Transverse colon (tissue), 4 donors: ENCODE measurements around the gene UGT1A5. TPM values are rescaled to one million over a fixed set of nuclear protein-coding genes. Genes with fewer than 3 reads are reported as not detected.

Experiments used
- DNase-seq: peaks from one replicate; pipeline ENCODE4 v3.0.0-alpha.2; 2019
- H3K27ac ChIP-seq, 4 donors: fragments of 200-600 bp; sonication (generic); 2 replicates each; pipeline ENCODE4 v1.5.1; 2016 to 2018; ENCODE audit warnings: inconsistent platforms in 4 of 4
- H3K27me3 ChIP-seq: fragments of 200-600 bp; sonication (generic); 2 replicates; pipeline ENCODE4 v1.5.1; 2017; ENCODE audit warnings: inconsistent platforms
- H3K36me3 ChIP-seq, 4 donors: fragments of 200-600 bp; sonication (generic); 2 replicates each; pipeline ENCODE4 v1.5.1; 2017 to 2019; ENCODE audit warnings: inconsistent platforms in 4 of 4
- H3K4me1 ChIP-seq, 4 donors: fragments of 200-600 bp; sonication (generic); 2 replicates each; pipeline ENCODE4 v1.5.1; 2017 to 2020; ENCODE audit warnings: inconsistent platforms in 4 of 4
- H3K4me3 ChIP-seq, 4 donors: fragments of 200-600 bp; sonication (generic); 1 replicate in 1 of 4; 2 replicates in 3 of 4; pipeline versions ENCODE4 v1.5.1 to v1.6.1; 2017 to 2019; ENCODE audit warnings: inconsistent platforms in 4 of 4
- H3K9me3 ChIP-seq, 2 donors: fragments of 200-600 bp; sonication (generic); 2 replicates each; pipeline ENCODE4 v1.5.1; 2017 to 2019; ENCODE audit warnings: inconsistent platforms in 2 of 2
- EP300 ChIP-seq: sonication (generic); formaldehyde crosslinking; IDR thresholded peaks from one replicate; pipeline ENCODE4 v1.6.1; 2017; ENCODE audit warnings: antibody characterized with exemption, low read depth
- POLR2A ChIP-seq: fragments of 450-650 bp; IDR thresholded peaks from one replicate; pipeline ENCODE4 v1.6.1; 2016; ENCODE audit warnings: antibody characterized with exemption, mild to moderate bottlenecking, moderate library complexity
- POLR2AphosphoS5 ChIP-seq, 3 donors: sonication (generic); formaldehyde crosslinking; IDR thresholded peaks; one replicate each; pipeline ENCODE4 v1.6.1; 2016; ENCODE audit warnings: antibody characterized with exemption in 3 of 3
- whole genome bisulfite sequencing, 2 donors: methylation state at CpG; one replicate each; pipeline ENCODE4 v1.1.5; 2018; ENCODE audit warnings: low coverage in 1 of 2; 5-methylcytosine and 5-hydroxymethylcytosine counted together
- in situ Hi-C, 4 donors: fragments of 200-750 bp; cut with MboI; loops; one replicate each; pipeline versions ENCODE4 v1.15.0 to v1.15.1; 2017; ENCODE audit warnings: low sequenced_read_pairs in 3 of 4, low pct_ligation_motif_present in 1 of 4, low pct_unique_long_range_greater_than_20kb in 1 of 4
- intact Hi-C: fragments of 100-400 bp; cut with DNase I; formaldehyde crosslinking; loops from one replicate; pipeline ENCODE4 v1.15.1; 2023; ENCODE audit warnings: low total_unique reads
- total RNA-seq, 4 donors: library from RNA; depleted of rRNA; stranded (reverse); fragments of >200 nt; gene quantifications; one replicate each; pipeline ENCODE4 v1.1.0, GENCODE V29; 2016
- TF ChIP-seq, protein P1 (sequence below), 5 experiments: fragments of 200-600 bp in 3 of 5; fragments of 450-650 bp in 2 of 5; sonication (generic) in 3 of 5; IDR thresholded peaks; 1 replicate in 2 of 5; 2 replicates in 3 of 5; pipeline ENCODE4 v1.5.1; 2016 to 2017; ENCODE audit warnings: antibody characterized with exemption in 5 of 5, inconsistent platforms in 3 of 5, mild to moderate bottlenecking in 2 of 5, moderate library complexity in 1 of 5

UGT1A5 gene
- total RNA-seq, 4 donors from 2014 or later = 3.2 to 18.3 (median 7.9) TPM

DNA sequence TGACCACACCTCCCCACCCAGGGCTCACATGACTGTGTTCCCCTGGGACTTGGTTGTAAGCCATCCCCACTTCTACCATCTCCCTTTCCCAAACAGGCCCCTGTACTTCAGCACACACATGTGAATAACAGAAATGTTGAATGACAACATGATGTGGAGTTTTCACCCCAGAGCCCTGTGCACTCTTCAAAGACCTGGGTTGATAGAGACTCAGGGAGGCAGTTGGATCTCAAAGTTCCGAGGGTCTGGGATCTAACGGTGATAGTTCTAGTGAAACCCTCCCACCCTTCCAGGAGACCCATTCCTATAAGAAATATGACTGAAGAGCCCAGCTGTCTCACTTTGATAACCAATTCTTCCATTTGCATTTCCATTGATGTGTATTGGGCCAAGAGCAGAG, 65.3 kb downstream of the UGT1A5 start, which contains the start of gene MROH2A:
TSS of gene MROH2A (plus strand) at position 301 of the 400 bp plus-strand sequence. CDS start 1,029 bp downstream, outside the sequence.
- in situ Hi-C loops = no loop called here
- intact Hi-C loops = no loop called here
- H3K27me3 ChIP-seq = no peaks in the 10 kb centered on the region

GRCh38 chr2:233779722-233780121, 67.0 kb downstream of the UGT1A5 start:
- whole genome bisulfite sequencing, 2 donors = 91% methylated on average over 4 of the region's 4 CpGs; no CpG with 5 or more reads in 1 of the 2 donors
- Histone ChIP-seq H3K27me3 (peaks cover 2% of the 10 kb centered on the region), H3K4me1 (no peaks in the 10 kb centered on the region), H3K9me3 (no peaks in the 10 kb centered on the region), H3K36me3 (no peaks in the 10 kb centered on the region), H3K27ac (no peak overlapping the region), H3K4me3 (no peak overlapping the region)
- intact Hi-C loops = no loop called here
- DNase-seq = no peak
- in situ Hi-C loops = no loop called here
- TF ChIP-seq, protein P1, sequence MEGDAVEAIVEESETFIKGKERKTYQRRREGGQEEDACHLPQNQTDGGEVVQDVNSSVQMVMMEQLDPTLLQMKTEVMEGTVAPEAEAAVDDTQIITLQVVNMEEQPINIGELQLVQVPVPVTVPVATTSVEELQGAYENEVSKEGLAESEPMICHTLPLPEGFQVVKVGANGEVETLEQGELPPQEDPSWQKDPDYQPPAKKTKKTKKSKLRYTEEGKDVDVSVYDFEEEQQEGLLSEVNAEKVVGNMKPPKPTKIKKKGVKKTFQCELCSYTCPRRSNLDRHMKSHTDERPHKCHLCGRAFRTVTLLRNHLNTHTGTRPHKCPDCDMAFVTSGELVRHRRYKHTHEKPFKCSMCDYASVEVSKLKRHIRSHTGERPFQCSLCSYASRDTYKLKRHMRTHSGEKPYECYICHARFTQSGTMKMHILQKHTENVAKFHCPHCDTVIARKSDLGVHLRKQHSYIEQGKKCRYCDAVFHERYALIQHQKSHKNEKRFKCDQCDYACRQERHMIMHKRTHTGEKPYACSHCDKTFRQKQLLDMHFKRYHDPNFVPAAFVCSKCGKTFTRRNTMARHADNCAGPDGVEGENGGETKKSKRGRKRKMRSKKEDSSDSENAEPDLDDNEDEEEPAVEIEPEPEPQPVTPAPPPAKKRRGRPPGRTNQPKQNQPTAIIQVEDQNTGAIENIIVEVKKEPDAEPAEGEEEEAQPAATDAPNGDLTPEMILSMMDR (IDR thresholded peaks at IDR 0.05) = no peak
- TF ChIP-seq EP300 = no peak

More for the DNA sequence above, 65.3 kb downstream of the UGT1A5 start, which contains the start of gene MROH2A:
- H3K9me3 ChIP-seq = no peaks in the 10 kb centered on the region
- H3K36me3 ChIP-seq = no peaks in the 10 kb centered on the region
- 89% methylated on average over 2 of the region's 2 CpGs; no CpG with 5 or more reads in 1 of the 2 donors for WGBS, 2 donors
- H3K4me1 ChIP-seq = no peaks in the 10 kb centered on the region
- no peak for DNase-seq
- no peak within 1 kb of the TSS for H3K27ac ChIP-seq
- TF ChIP-seq POLR2A (no peak), EP300 (no peak), POLR2AphosphoS5 (IDR thresholded peaks at IDR 0.05) (no peak)
- TF ChIP-seq, protein P1 (IDR thresholded peaks at IDR 0.05) = no peak
- H3K4me3 ChIP-seq = no peak within 1 kb of the TSS

- in situ Hi-C loops = no loop called here
- Histone ChIP-seq H3K36me3 (no peaks in the 10 kb centered on the region), H3K4me3 (no peak overlapping the region), H3K9me3 (no peaks in the 10 kb centered on the region), H3K27me3 (peaks cover 3% of the 10 kb centered on the region), H3K27ac (no peak overlapping the region), H3K4me1 (no peaks in the 10 kb centered on the region)
- TF ChIP-seq POLR2A (no peak), EP300 (no peak), POLR2AphosphoS5 (IDR thresholded peaks at IDR 0.05) (no peak)
- TF ChIP-seq, protein P1 (IDR thresholded peaks at IDR 0.05) = no peak
- WGBS, 2 donors = 68 to 75% methylated on average over 4 of the region's 4 CpGs
- DNase-seq = no peak
- intact Hi-C loops = no loop called here
Measured at GRCh38 chr2:233780771-233781170, 68.1 kb downstream of the UGT1A5 start.

DNA sequence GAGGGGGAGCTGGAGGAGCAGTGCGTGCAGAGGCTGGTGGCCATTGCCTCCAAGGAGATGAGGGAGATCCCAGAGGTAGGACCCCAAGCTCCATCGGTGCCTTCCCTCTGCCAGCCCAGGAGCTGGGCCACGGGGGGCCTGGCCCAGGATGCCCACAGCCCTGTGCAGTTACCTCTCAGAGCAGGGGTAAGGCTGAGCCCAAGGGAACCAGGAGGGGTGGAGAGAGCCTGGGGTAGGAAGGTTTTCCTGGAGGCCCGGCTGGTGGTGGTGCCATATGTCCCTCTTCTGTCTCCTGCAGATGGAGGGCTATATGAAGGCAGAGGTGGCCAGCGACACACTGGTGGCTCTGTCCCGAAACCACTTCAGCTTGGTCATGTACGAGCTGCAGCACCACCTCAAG, 76.8 kb downstream of the UGT1A5 start:
- no peak overlapping the region for H3K4me3 ChIP-seq
- H3K4me1 ChIP-seq = no peaks in the 10 kb centered on the region
- no peak for TF ChIP-seq POLR2A
- TF ChIP-seq, protein P1 (IDR thresholded peaks at IDR 0.05) = no peak
- no peak for TF ChIP-seq EP300
- TF ChIP-seq POLR2AphosphoS5 (IDR thresholded peaks at IDR 0.05) = no peak
- 96% methylated on average over 5 of the region's 7 CpGs; no CpG with 5 or more reads in 1 of the 2 donors for WGBS, 2 donors
- H3K27ac ChIP-seq = no peak overlapping the region
- intact Hi-C loops = loop anchor here (5.0 kb wide), 1 partner anchor 1772 kb away; no protein-coding TSS in a partner anchor
- in situ Hi-C loops = no loop called here
- peaks cover 3% of the 10 kb centered on the region for H3K27me3 ChIP-seq
- DNase-seq = no peak
- H3K36me3 ChIP-seq = no peaks in the 10 kb centered on the region
- H3K9me3 ChIP-seq = no peaks in the 10 kb centered on the region
